Prostate gland (tissue), 2 donors: ENCODE measurements around the gene AHCYL2. TPM values are rescaled to one million over a fixed set of nuclear protein-coding genes. Genes with fewer than 3 reads are reported as not detected.

Source experiments
- DNase-seq: peaks from one replicate; pipeline ENCODE4 v3.0.0-alpha.2; 2019; ENCODE audit warnings: low spot score
- H3K27ac ChIP-seq, 2 donors: fragments of 200-600 bp; sonication (generic); 2 replicates each; pipeline ENCODE4 v1.5.1; 2017 to 2019
- H3K27me3 ChIP-seq: fragments of 200-600 bp; sonication (generic); replicated peaks from 2 replicates; pipeline ENCODE4 v1.5.1; 2019; ENCODE audit not compliant: insufficient read depth
- H3K36me3 ChIP-seq, 2 donors: fragments of 200-600 bp; sonication (generic); 1 replicate in 1 of 2; 2 replicates in 1 of 2; pipeline versions ENCODE4 v1.5.1 to v1.8.1; 2017 to 2019
- H3K4me1 ChIP-seq: fragments of 200-600 bp; sonication (generic); replicated peaks from 2 replicates; pipeline ENCODE4 v1.5.1; 2019
- H3K4me3 ChIP-seq, 2 donors: fragments of 200-600 bp; sonication (generic); 2 replicates each; pipeline ENCODE4 v1.5.1; 2017 to 2019
- H3K9me3 ChIP-seq: fragments of 200-600 bp; sonication (generic); 2 replicates; pipeline ENCODE4 v1.5.1; 2017
- CTCF ChIP-seq, 4 experiments: fragments of 200-600 bp in 2 of 4; fragments of 450-650 bp in 2 of 4; sonication (generic) in 2 of 4; IDR thresholded peaks; 1 replicate in 3 of 4; 2 replicates in 1 of 4; pipeline ENCODE4 v1.5.1; 2016 to 2019; ENCODE audit warnings: antibody characterized with exemption in 4 of 4, mild to moderate bottlenecking in 2 of 4, moderate library complexity in 2 of 4
- POLR2A ChIP-seq: fragments of 450-650 bp; IDR thresholded peaks from one replicate; pipeline ENCODE4 v1.6.1; 2016; ENCODE audit warnings: antibody characterized with exemption, mild to moderate bottlenecking
- POLR2AphosphoS5 ChIP-seq: sonication (generic); formaldehyde crosslinking; IDR thresholded peaks from one replicate; pipeline ENCODE4 v1.6.1; 2017; ENCODE audit warnings: antibody characterized with exemption
- WGBS: methylation state at CpG from one replicate; pipeline ENCODE4 v1.1.5; 2018; 5-methylcytosine and 5-hydroxymethylcytosine counted together
- intact Hi-C: fragments of 100-400 bp; cut with DNase I; formaldehyde crosslinking; loops from one replicate; pipeline ENCODE4 v1.14.2; 2022
- total RNA-seq, 2 donors: library from RNA; depleted of rRNA; stranded (reverse); fragments of >200 nt; gene quantifications; one replicate each; pipeline ENCODE4 v1.1.0, GENCODE V29; 2016

The AHCYL2 gene
- total RNA-seq, result 10 to 100 TPM; 15.2 to 38.3 TPM

DNA sequence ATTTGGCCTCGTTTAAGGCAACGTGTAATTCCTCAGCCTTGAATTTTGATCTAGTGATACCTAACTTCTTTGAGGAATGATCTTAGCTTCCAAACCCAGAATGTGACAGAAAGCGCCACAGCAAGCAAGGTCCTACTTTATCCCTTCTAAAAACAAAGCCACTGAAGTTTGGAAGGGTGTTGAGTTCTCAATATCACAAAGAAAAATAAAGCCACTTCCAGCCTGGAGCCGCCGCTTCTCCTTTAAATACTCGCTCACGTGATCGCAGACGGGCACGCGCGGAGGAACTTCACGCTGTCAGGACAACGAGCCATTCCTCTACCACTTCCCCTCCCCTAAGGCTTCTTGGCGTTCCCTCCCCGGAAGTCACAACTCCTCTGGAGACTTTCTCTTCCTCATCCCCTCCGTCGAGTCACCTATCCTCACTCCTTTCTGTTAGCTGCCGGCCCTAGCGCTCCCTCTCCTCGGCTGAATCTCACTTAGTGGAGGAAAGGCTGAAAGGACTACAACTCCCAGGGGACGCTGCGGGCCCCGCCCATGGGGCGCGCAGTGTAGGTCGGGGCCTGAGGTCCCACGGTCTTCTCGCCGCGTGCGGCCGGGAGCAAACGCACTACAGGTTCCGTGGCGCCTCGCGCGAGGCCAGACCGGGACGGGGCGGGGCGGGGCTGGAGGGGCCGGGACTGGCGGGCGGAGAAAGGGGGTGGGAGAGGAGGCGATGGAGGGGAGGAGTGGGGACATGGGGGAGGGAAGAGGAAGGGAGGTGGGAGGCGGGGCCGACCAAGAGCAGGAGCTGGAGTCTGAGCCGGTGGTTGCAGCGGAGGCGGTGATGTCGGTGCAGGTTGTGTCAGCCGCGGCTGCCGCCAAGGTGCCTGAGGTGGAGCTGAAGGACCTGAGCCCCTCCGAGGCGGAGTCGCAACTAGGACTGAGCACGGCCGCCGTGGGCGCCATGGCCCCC is at the start of gene AHCYL2:
Gene AHCYL2 (plus strand): TSS at position 780 of the 955 bp plus-strand sequence.
- Histone ChIP-seq H3K4me3 (peak within 1 kb of the TSS; percentile 81 to 98), H3K36me3 (no peaks in the 10 kb centered on the region), H3K27ac (peak within 1 kb of the TSS; percentile 93 to 96), H3K9me3 (no peaks in the 10 kb centered on the region), H3K4me1 (peaks cover 7% of the 10 kb centered on the region), H3K27me3 (no peaks in the 10 kb centered on the region)
- peak; percentile 86 for TF ChIP-seq POLR2AphosphoS5
- TF ChIP-seq CTCF (IDR thresholded peaks at IDR 0.05), result peak in 1 of 4 experiments; percentile 14
- peak; percentile 84 for TF ChIP-seq POLR2A
- WGBS, result under 1% methylated on average over 63 of the region's 63 CpGs
- peak; percentile 98 for DNase-seq
- intact Hi-C loops, result loop anchor here (5.0 kb wide), 1 partner anchor 243 kb away; no protein-coding TSS in a partner anchor

- DNase-seq, result no peak
- H3K27me3 ChIP-seq, result no peaks in the 10 kb centered on the region
- H3K27ac ChIP-seq, result no peak overlapping the region
- no peak for TF ChIP-seq POLR2AphosphoS5
- TF ChIP-seq CTCF (IDR thresholded peaks at IDR 0.05), result no peak
- TF ChIP-seq POLR2A, result no peak
- H3K4me3 ChIP-seq, result no peak overlapping the region
- H3K9me3 ChIP-seq, result no peaks in the 10 kb centered on the region
- H3K4me1 ChIP-seq, result no peaks in the 10 kb centered on the region
- intact Hi-C loops, result no loop called here
- 40% methylated on average over 11 of the region's 11 CpGs for WGBS
- no peaks in the 10 kb centered on the region for H3K36me3 ChIP-seq
These were observed 47.7 kb upstream of the AHCYL2 start for GRCh38 chr7:129176916-129177710.

DNA sequence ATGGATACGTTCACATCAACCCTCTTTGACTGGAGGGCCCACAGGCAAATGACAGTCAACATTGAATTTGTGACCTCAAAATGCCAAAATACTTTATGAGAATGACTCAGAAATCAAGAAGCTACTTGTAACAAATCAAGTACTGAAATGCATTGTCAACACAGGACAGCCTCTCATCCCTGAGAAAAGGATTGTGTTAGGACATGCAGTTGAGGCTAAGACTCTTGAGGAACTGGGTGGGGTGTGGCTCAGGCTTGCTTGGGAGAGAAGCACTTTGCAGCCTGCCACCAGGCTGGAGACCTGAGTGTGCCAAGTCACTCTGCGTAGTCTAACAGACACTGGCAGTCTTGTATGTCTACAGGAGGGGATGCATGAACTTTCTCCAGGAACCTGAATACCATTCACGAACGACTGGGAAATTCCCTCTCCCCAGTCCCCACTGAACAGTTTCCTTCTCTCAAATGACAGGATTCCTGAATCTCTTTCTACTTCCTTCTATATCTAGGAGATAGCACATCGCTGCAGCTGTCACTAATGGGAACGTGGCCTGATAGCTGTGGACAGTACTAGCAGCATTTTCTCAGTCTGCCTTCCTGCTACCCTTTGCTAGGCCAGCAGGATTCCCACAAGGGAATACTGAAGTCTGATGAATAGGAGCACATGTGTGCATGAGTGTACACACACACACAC is 39.7 kb upstream of the AHCYL2 start:
- Histone ChIP-seq H3K9me3 (no peaks in the 10 kb centered on the region), H3K27ac (no peak overlapping the region), H3K27me3 (no peaks in the 10 kb centered on the region), H3K4me3 (no peak overlapping the region), H3K36me3 (no peaks in the 10 kb centered on the region), H3K4me1 (no peaks in the 10 kb centered on the region)
- peak; percentile 39 for DNase-seq
- intact Hi-C loops, result no loop called here
- 49% methylated on average over 6 of the region's 6 CpGs for WGBS
- TF ChIP-seq CTCF (IDR thresholded peaks at IDR 0.05), result no peak
- TF ChIP-seq POLR2AphosphoS5, result peak; percentile 4
- no peak for TF ChIP-seq POLR2A

DNA sequence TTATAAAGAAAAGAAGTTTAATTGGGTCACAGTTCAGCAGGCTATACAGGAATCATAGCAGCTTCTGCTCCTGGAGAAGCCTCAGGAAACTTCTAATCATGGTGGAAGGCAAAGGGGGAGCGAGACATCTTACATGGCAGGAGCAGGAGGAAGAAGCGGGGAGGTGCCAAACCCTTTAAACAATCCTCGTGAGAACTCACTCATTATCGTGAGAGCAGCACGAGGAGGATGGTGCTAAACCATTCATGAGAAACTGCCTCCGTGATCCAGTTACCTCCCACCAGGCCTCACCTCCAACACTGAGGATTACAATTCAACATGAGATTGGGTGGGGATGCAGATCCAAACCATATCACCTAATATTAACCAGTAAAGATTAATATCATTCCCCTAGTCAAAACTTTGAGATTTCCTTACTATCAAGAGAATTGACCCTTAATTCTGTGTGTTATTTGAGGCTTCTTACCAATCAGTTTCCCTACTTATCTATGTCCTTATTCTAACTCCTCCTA is 38.0 kb upstream of the AHCYL2 start:
- Histone ChIP-seq H3K27ac (no peak overlapping the region), H3K9me3 (no peaks in the 10 kb centered on the region), H3K4me1 (no peaks in the 10 kb centered on the region), H3K4me3 (no peak overlapping the region), H3K27me3 (no peaks in the 10 kb centered on the region), H3K36me3 (no peaks in the 10 kb centered on the region)
- 94% methylated on average over 6 of the region's 6 CpGs for WGBS
- DNase-seq, result no peak
- intact Hi-C loops, result no loop called here
- TF ChIP-seq POLR2A (no peak), POLR2AphosphoS5 (no peak), CTCF (IDR thresholded peaks at IDR 0.05) (no peak)
